HG02623 (cell line): ENCODE data around the gene IGFALS.
A peak's percentile ranks its signal among the peaks of the same experiment; 100 is the strongest.

Source experiments
- ATAC-seq: cut with Tn5 transposase; IDR thresholded peaks from one replicate; pipeline ENCODE4 v1.9.1; 2021; ENCODE audit warnings: moderate library complexity; ENCODE audit not compliant: unreplicated experiment

The IGFALS gene

DNA sequence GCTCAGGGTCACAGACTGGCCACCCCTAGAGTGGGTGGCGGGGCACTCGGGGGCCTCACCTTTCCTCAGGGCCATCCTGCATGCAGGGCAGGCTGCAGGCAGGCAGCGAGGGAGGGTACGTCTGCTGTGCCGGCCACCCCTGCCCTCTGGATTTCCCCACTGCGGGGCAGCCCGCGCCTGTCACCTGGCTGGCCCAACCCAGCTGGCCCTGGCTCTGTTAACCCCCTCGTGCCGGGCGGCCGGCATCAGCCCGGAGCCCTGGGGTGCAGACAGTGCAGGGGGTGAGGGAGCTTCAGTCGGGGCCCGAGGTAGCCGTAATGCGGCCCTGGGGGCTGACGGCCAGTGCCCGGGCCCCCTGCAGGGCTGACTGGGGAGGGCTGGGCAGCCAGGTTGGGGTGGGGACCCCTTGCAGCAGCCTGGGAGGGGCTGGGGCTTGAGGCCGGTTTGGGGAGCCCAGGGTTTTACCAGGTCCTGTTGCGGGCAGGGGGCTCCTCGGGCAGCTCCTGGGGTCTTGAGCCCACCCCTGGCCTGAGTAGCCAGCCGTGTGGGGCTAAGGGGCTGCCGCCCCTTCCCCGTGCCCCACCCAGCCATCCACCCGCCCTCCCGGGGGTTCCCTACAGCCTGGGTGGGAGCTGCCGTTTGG, at the start of gene IGFALS:
IGFALS (minus strand) TSS at position 128 of the 643 bp plus-strand sequence; CDS start at position 75, 53 bp downstream.
- no peak for ATAC-seq

DNA sequence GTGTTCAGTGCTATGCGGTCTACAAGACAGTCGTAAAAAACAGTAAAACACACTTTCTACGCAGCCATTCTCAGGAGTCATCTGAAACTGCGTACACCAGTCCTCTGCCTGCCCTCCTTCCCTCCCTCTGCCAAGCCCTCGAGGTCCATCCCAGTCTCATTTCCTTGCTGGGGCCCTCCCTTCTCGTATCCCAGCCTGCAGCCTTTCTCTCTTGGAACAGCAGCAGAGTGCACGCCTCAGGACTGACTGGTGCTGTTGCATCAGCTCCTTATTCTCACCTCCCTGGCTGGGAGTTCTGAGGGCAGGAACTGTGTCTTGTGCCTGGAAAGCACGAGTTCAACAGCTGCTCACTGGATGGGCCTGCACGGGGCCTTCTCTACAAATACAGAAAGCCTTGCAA, 46.0 kb upstream of the IGFALS start:
- ATAC-seq: no peak

DNA sequence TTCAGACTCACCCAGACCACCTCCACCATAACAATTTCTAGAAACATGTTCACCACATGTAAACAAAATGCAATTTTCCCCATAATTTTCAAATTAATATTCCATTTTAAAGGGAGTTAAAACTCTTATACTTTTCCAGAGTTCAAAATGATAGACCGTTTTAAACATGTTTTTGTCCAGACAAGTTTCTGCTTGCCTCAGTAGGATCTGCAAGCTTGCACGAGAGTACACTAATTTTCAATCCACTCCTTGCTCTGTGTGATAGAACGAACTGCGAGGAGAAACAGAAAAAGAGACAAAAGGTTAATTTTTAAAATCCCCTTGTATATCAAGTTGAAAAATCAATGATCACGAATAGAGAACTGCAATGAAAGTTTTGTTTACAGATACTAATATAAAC, 40.6 kb upstream of the IGFALS start:
- no peak for ATAC-seq

DNA sequence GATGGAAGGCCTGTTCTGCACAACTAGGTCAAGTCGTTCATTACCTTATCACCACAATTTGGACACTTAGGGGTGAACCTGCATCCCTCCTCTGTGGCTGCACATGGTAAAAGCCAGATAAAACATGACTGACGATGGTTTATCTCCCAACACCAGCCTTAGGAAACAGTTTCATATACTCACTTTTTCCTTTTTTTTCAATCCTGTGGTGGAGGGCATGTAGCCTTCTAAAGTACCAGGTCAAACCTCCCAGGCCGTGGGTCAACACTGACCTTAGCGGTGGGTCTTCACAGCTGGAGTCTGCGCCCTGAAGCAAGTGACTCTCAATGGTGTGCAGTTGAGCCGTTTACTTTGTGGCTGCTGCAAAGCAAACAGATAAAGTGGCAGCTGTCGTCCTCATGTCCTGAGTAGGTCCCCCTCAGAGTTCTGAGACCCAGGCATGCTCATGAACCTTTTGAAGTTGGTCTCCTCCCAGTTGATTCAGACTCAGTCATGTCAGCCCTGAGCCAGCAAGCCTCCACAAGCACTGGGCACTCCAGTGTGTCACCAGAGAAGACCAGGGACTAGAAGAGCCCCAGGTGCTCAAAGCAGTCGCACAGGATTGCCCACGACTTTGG, 39.4 kb upstream of the IGFALS start:
- ATAC-seq: no peak

DNA sequence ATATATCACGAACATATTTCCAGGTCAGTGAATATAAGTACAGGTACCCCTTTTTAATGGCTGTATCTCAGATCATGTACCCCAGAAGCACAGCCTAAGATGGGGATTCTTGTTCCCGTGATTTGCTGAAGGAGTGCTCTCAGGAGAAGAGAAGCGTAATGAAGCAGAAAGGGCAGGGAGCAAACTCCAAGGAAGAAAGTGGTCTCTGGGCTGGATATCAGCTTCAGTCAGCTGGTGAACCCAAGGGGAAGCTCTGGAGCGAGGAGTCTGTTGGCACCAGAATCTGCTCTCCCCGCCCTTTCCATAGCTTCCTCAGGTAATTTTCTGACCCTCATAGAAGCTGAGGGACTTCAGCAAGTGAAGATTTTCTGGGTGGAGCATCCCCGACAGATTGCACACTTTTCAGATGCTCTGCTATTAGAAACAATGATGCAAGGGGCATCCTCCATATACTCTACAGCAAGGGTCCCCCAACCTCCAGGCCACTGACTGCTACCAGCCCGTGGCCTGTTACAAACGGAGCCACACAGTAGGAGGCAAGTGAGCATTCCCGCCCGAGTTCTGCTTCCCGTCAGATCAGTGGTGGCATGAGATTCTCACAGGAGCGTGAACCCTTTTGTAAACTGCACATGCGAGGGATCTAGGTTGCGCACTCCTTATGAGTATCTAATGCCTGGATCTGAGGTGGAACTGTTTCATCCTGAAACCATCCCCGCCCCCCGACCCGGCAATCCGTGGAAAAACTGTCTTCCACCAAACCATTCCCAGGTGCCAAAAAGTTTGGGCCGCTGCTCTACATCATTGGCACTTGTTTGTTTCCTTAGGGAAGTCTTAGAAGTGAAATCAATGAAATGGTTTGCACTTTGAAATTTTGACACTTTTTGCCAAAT, 37.9 kb upstream of the IGFALS start:
- no peak for ATAC-seq

DNA sequence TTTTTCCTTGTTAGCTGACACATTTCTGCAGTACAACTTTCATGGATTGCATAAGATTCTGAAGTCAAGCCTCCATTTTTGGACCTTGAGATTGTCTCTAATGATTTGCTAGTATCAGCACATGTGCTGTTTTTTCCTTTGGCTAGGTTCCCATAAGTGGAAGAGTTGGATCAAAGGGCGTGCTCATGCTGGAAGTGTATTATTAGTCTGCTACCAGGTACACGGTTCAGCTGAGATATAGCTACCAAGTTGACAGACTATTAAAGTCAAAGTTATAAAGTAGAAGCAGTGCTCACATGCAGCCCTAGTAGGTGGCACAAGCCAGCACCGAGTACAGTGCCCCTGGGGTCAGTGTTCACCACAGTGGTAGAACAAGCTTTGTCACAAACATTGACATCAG, 36.7 kb upstream of the IGFALS start:
- ATAC-seq: no peak

DNA sequence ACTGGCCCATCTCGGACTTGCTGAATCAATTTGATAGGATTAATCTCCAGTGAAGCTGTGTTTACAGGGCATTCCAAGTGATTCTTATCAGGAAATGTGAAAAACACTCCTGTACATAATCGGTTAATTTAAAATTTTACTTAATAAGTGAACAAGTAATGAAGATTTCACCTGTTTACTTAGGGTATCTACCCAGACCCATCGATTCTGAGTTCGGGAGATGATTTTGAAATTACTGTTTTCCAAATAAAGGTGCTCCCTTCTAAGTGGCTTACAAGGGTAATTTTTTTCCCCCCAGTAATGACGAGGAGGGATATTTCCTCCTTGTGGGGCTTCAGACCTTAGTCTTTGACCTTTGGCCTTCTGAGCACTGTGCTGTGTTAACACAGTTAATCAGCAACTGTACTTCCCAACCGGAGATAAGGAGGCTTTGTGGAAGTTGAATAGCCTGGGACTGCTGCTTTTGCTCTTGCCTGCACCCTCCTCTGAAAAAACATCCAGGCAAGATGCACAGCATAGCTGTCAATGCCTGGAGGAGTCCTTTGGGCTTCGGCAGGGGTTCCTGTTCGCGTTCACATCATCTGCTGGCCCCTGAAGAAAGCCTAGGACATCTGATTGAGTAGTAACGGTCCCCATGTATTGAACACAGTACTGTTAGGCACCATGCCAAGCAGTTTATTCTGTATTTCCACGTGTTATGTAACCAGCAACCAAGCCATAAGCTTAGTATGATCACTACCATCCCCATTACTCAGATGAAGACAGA, 35.3 kb upstream of the IGFALS start:
- no peak for ATAC-seq

DNA sequence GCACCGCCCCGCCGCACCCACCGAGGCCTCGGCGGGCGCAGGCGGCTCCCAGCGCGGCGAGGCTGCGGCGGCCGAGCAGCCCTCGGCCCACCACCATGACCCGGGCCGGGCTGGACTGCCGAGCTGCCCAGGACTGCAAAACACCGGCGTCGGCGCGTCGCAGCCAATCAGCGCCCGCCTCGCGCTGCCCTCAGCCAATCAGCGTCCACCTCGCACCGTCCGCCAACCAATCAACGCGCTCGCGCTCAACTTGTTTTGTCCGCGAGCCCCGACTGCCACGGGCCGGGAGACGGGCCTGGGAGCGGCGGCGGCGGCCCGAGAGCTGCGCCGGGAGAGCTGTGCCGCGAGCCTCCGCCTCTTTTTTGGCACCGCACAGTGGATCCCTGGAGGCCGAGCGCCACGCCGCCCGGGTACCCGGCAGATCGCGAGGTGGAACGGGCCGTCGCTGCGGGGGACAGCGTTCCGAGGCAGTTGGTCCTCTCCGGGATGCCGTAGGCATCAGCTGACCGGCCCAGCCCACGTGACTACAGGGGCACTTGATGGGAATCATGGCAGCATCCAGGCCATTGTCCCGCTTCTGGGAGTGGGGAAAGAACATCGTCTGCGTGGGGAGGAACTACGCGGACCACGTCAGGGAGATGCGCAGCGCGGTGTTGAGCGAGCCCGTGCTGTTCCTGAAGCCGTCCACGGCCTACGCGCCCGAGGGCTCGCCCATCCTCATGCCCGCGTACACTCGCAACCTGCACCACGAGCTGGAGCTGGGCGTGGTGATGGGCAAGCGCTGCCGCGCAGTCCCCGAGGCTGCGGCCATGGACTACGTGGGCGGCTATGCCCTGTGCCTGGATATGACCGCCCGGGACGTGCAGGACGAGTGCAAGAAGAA, 33.4 kb upstream of the IGFALS start, which contains the start of the genes FAHD1 and HAGH:
FAHD1 (plus strand) TSS at position 516 of the 883 bp plus-strand sequence; CDS start at position 549, 33 bp downstream.
HAGH (minus strand) TSS at position 135 of the 883 bp plus-strand sequence; CDS start at position 97, 38 bp downstream.
- peak; percentile 72 for ATAC-seq

DNA sequence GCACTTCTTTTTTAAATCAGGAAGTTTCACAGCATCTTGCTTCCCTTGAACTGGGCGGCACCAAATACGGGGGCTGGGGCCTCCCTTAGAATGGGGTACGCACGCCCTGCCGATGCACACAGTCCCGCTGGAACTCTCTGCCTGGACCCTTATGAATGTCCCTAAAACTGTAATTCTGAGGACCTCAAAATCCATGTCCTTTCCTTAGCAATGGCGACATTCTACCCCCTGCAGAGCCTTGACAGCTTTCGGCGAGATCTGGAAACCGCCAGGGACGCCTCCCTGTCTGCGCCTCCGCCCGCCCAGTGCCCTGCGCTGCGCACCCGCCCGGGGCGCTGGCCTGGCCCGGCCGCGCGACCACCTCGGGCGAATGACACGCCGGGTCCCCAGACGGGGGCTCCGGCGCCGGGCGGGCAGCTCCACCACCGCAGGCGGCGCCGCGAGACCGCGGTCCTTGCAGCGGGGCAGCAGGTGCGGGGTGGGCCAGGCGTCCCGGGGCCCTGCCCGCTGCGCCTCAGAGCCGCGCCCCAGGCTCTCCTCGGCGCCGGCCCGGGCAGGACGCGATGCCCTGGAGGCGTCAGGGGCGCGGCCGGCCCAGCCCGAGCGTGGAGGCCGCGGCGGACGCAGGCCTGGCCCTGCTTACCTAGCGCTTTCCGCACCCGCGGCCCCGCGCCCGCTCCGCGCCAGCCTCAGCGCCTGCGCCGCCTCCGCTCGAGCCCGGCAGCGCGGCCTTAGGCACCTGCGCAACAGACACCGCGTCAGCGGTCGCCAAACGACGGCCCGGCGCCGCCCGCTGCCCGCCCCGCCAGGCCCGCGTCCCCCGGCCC, 32.6 kb upstream of the IGFALS start:
- peak; percentile 35 for ATAC-seq

DNA sequence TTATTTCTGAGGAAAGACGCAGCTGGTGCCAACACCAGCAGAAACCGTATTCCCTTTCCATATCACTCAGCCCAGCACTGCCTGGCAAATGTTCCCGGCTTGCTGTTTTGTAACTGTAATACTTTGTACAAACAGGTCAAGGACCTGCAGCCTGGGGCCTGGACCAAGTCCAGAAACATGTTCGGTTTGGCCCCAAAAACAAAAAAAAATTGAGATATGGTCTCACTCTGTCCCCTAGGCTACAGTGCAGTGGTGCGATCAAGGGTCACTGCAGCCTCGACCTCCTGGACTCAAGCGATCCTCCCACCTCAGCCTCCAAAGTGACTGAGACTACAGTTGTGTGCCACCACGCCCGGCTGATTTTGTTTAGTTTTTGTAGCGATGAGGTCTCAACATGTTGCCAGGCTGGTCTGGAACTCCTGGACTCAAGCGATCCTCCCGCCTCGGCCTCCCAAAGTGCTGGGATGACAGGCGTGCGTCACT, 31.9 kb upstream of the IGFALS start:
- no peak for ATAC-seq

DNA sequence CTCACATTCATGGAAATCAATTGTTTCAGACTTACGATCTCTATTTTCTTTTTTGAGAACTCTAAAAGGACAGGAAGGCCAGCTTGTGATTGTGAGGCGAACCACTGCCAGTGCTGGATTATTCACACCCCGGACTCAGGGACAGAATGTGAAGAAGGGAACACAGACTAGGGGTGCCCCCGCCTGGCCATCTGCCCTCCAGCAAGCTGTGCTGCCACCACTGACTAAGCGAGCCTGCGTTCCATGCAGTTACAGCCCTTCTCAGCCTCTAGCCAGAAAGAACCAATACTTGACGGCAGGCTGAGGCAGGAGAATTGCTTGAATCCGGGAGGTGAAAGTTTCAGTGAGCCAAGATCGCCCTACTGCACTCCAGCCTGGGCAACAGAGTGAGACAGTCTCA, 30.3 kb upstream of the IGFALS start:
- no peak for ATAC-seq

DNA sequence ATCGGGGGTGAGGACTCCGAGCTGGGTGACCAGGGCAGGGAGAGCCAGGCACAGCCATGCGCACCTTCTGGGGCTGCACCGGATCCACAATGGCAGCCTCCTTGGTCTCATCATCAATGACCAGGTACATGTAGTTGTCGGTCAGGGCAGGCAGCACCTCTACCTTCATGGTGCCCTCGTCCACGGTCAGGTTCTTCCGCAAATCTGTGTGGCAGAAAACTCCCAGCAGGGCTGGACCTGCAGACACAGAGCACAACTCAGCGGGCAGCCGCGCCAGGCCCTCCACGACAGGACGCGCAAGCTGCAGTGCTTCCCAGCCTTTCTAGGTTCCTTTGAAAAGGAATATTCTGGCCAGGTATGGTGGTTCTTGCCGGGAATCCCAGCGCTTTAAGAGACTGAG, 29.3 kb upstream of the IGFALS start:
- no peak for ATAC-seq

DNA sequence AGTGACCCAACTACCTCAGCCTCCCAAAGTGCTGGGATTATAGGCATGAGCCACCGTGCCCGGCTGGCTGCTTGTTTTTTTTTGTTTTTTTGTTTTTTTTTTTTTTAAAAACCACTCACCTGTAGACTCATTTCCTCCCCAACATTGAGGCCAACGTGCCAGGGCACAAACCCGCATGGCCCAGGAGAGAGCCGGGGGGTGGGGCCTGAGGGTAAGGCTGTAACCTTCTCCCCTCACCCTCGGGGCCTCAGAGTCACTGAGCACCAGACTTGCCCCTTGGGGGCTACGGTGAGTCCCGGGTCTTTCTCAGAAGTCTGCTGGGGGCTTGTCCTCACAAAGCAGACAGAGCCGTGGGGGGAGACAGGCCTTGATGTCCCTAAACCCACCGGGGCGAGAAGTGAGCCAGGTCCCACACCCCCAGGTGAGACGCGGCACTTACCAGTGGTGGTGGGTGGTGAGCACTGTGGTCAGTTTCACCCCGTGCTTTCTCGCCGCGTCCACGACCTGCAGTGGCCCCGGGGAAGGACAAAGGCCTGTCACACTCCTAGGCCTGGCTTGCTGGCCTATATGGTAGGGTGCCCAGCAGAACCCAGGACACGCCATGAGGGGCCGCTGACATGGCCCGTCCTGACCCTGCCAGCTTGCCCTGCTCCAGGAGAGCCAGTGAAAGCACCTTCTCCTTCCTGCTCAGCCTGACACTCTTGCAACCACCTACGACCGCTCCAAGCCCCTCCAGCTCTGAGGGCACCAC, 28.5 kb upstream of the IGFALS start:
- ATAC-seq: no peak

DNA sequence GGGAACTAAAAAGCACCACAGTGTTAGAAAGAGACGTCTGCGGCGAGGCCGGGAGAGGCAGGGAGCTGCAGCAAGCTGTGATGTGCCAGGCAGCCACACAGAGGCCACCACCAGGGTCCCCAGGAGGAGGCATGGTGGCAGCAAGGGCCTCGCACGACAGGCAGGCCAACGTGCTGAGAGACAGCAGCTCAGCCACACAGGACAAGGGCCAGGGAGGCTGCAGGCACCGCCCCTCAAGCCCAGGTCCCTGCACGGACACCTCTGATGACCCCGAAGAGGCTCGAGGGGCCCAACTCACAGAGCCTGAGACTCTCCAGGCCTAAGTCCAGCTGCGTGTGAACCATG, 27.4 kb upstream of the IGFALS start:
- ATAC-seq: no peak

DNA sequence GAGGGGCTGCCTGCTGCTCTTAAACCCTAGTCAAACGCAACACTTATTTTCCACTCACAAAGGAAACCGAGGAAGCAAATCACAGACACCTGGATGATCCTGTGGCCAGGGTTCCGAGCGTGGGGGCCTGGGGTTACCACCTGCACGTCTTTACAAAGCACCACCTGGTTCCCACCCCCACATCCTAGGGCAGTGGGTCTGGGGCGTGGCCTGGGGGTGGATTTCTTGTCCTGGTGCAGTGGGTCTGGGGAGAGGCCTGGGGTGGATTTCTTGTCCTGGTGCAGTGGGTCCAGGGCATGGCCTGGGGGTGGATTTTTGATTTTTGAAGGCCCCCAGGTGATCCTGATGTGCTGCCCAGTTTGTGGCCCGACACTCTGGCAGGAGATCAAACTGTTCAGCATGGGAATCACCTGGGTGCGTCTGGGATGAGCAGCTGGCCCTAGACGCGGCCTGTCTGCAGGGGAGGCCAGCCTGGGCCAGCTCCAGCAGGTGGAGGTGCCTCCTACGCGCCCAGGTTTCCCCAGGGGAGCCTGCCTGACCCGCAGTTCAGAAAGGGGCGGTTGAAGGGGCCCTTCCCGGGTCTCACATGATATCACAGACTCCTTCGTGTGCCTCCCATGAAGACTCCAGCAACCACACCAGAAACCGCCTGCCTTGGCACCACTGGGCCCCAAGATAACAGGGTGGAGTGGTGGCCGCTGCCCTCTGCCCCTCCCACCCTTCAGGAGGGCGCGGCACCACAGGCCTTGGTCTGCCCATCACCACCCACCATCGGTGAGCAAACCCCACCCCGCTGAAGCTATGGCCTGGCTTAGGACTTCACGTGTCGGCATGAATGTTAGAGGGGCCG, 26.8 kb upstream of the IGFALS start:
- no peak for ATAC-seq

DNA sequence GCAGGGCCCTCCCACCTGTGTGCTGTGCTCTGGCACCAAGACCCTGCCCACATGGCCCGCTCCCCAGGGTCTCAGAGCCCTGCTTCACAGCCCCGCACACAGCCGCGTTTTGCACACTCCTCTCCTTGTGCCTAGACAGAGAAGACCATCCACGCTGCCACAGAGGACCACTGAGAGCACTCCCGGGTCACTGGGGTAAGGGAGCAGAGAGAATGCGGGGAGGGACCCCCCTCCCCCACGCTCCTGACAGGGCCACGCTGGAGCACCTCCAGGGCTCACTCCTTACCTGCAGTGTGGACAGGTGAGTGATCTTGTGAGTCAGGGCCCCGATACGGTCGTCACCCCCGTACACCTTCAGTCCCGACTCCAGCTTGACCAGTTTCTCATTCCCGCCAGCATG, 26.1 kb upstream of the IGFALS start:
- ATAC-seq: no peak

DNA sequence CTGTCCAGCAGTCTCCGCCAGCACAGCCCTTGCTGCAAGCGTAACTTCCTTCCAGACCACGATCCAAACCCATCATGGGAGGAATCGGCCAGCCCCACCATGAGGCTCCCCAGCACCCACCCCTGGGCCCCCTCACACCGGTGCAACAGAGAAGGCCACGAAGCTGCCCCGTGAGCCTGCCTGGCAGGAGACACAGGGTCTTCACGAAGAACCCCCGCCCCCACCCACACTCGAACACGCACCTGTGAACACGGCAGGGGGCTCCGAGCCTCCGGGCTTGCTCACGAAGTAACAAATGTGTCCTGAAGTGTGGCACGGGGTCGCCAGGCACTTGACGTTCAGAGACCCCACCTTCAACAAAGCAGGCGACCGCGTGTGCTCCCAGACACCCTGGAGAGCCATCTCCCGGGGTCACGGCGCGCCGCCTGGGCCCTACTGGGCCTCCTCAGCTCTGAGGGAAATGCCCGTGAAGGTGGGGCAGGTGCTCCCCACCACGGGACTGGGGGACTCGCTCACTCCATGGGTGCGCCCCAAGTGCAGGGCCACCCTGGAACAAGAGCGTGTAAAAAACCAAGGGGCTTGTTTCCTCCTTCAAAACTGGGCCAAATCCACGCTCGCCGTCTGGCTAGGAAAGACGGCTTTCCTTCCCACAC, 25.5 kb upstream of the IGFALS start:
- ATAC-seq: no peak
